ENCODE data around the gene KCNK6. TPM values are rescaled to one million over a fixed set of nuclear protein-coding genes. Genes with fewer than 3 reads are reported as not detected.

Gene KCNK6
- total RNA-seq, 1 experiment from 2014 or later, result 5.3 TPM

DNA sequence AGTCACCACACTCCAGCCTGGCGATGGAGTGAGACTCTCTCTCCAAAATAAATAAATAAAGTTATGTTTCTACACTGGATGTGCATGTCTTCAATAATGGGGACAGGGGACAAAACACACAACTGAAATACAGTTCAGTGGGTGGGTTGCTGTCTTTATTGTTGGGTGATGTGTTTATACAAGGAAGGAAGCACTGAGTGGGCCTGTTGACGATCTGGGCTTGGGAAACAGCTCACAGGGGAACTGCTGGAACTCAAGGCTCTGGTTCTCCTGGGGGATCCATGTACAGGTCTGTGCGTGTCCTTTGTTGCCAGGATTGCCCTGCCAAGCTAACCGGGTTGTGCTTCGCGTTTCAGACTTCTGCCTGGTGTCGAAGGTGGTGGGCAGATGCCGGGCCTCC lies 36.4 kb upstream of the KCNK6 start:
- peaks cover 6% of the 10 kb centered on the region for H3K4me1 Mint-ChIP-seq (ENCODE audit: insufficient read depth, unreplicated experiment)
- BruUV-seq (replicated peaks), result no TSS peak
- H3K9me3 Mint-ChIP-seq (ENCODE audit: unreplicated experiment), result no peaks in the 10 kb centered on the region
- DNase-seq (ENCODE audit: unreplicated experiment), result no peak
- TF ChIP-seq, protein P1, sequence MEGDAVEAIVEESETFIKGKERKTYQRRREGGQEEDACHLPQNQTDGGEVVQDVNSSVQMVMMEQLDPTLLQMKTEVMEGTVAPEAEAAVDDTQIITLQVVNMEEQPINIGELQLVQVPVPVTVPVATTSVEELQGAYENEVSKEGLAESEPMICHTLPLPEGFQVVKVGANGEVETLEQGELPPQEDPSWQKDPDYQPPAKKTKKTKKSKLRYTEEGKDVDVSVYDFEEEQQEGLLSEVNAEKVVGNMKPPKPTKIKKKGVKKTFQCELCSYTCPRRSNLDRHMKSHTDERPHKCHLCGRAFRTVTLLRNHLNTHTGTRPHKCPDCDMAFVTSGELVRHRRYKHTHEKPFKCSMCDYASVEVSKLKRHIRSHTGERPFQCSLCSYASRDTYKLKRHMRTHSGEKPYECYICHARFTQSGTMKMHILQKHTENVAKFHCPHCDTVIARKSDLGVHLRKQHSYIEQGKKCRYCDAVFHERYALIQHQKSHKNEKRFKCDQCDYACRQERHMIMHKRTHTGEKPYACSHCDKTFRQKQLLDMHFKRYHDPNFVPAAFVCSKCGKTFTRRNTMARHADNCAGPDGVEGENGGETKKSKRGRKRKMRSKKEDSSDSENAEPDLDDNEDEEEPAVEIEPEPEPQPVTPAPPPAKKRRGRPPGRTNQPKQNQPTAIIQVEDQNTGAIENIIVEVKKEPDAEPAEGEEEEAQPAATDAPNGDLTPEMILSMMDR (IDR thresholded peaks at IDR 0.05; ENCODE audit: unreplicated experiment), result no peak
- POLR2A ChIA-PET, result interaction anchor here (0.7 to 10.4 kb wide), 2 partner anchors 17 to 20 kb away, joined by 3 to 82 read pairs; partner anchors contain the start of genes C19orf33 and SPINT2
- no peaks in the 10 kb centered on the region for H3K27me3 Mint-ChIP-seq (ENCODE audit: insufficient read depth, unreplicated experiment)
- no peak overlapping the region for H3K27ac Mint-ChIP-seq (ENCODE audit: low read depth, unreplicated experiment)
- no peak overlapping the region for H3K4me3 Mint-ChIP-seq (ENCODE audit: unreplicated experiment)
- H3K36me3 Mint-ChIP-seq (ENCODE audit: insufficient read depth, unreplicated experiment), result peaks cover 50% of the 10 kb centered on the region
- intact Hi-C loops (cut with micrococcal nuclease), result no loop called here
- CTCF ChIA-PET, result interaction anchor here (0.6 to 1.0 kb wide), 2 partner anchors 52 to 400 kb away, joined by 5 to 6 read pairs; partner anchors contain the start of gene CATSPERG

GRCh38 chr19:38284422-38284821 lies 35.2 kb upstream of the KCNK6 start:
- POLR2A ChIA-PET, result interaction anchor here (1.1 to 10.4 kb wide), 3 partner anchors 8 to 19 kb away, joined by 3 to 82 read pairs (median 6); partner anchors contain the start of genes C19orf33 and SPINT2
- CTCF ChIA-PET, result interaction anchor here (1.0 kb wide), 1 partner anchor 21 kb away, joined by 3 read pairs; no protein-coding TSS in a partner anchor
- H3K36me3 Mint-ChIP-seq (ENCODE audit: insufficient read depth, unreplicated experiment), result peaks cover 61% of the 10 kb centered on the region

GRCh38 chr19:38285567-38285966 lies 34.1 kb upstream of the KCNK6 start:
- POLR2A ChIA-PET, result interaction anchor here (1.1 to 10.4 kb wide), 4 partner anchors 9 to 19 kb away, joined by 3 to 82 read pairs (median 6); partner anchors contain the start of genes C19orf33 and SPINT2
- Mint-ChIP-seq H3K27ac (ENCODE audit: low read depth, unreplicated experiment) (no peak overlapping the region), H3K9me3 (ENCODE audit: unreplicated experiment) (no peaks in the 10 kb centered on the region), H3K4me1 (ENCODE audit: insufficient read depth, unreplicated experiment) (peaks cover 10% of the 10 kb centered on the region), H3K4me3 (ENCODE audit: unreplicated experiment) (no peak overlapping the region), H3K27me3 (ENCODE audit: insufficient read depth, unreplicated experiment) (no peaks in the 10 kb centered on the region), H3K36me3 (ENCODE audit: insufficient read depth, unreplicated experiment) (peaks cover 66% of the 10 kb centered on the region)
- CTCF ChIA-PET, result interaction anchor here (0.5 to 0.7 kb wide), 2 partner anchors 10 to 98 kb away, joined by 3 to 4 read pairs; no protein-coding TSS in a partner anchor
- intact Hi-C loops (cut with micrococcal nuclease), result no loop called here
- TF ChIP-seq, protein P1 (IDR thresholded peaks at IDR 0.05; ENCODE audit: unreplicated experiment), result no peak
- DNase-seq (ENCODE audit: unreplicated experiment), result no peak
- BruUV-seq (replicated peaks), result no TSS peak

More at GRCh38 chr19:38284422-38284821, 35.2 kb upstream of the KCNK6 start:
- no peak for DNase-seq (ENCODE audit: unreplicated experiment)
- H3K27me3 Mint-ChIP-seq (ENCODE audit: insufficient read depth, unreplicated experiment), result no peaks in the 10 kb centered on the region
- H3K27ac Mint-ChIP-seq (ENCODE audit: low read depth, unreplicated experiment), result no peak overlapping the region
- no peak overlapping the region for H3K4me3 Mint-ChIP-seq (ENCODE audit: unreplicated experiment)
- BruUV-seq (replicated peaks), result no TSS peak
- peaks cover 6% of the 10 kb centered on the region for H3K4me1 Mint-ChIP-seq (ENCODE audit: insufficient read depth, unreplicated experiment)
- TF ChIP-seq, protein P1 (IDR thresholded peaks at IDR 0.05; ENCODE audit: unreplicated experiment), result no peak
- intact Hi-C loops (cut with micrococcal nuclease), result no loop called here
- H3K9me3 Mint-ChIP-seq (ENCODE audit: unreplicated experiment), result no peaks in the 10 kb centered on the region

DNA sequence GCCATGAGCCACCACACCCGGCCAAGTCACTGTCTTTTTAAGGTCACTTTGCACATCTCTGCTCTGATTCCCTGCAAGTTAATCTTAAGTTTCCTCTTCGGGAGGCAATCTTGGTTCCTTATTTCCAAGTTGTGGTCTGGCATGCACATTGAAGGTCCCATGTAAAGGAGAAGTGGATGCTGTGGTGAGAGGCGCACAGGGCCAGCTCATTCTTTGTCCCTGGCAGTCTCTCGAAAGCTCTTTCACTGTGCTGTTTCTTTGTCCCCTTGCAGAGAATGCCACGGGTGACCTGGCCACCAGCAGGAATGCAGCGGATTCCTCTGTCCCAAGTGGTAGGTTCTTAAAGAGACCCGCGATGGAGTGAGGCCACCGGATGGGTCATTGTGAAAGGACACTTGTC lies 32.0 kb upstream of the KCNK6 start:
- H3K4me1 Mint-ChIP-seq (ENCODE audit: insufficient read depth, unreplicated experiment), result peaks cover 11% of the 10 kb centered on the region
- DNase-seq (ENCODE audit: unreplicated experiment), result no peak
- no peak overlapping the region for H3K4me3 Mint-ChIP-seq (ENCODE audit: unreplicated experiment)
- no TSS peak for BruUV-seq (replicated peaks)
- TF ChIP-seq, protein P1 (IDR thresholded peaks at IDR 0.05; ENCODE audit: unreplicated experiment), result no peak
- ChIA-PET CTCF (interaction anchor here (0.9 to 1.8 kb wide), 2 partner anchors 10 to 44 kb away, joined by 3 to 7 read pairs; no protein-coding TSS in a partner anchor), POLR2A (interaction anchor here (10.4 kb wide), 1 partner anchor 21 kb away, joined by 82 read pairs; the partner anchor contains the start of gene SPINT2)
- H3K9me3 Mint-ChIP-seq (ENCODE audit: unreplicated experiment), result no peaks in the 10 kb centered on the region
- peaks cover 72% of the 10 kb centered on the region for H3K36me3 Mint-ChIP-seq (ENCODE audit: insufficient read depth, unreplicated experiment)
- no peaks in the 10 kb centered on the region for H3K27me3 Mint-ChIP-seq (ENCODE audit: insufficient read depth, unreplicated experiment)
- H3K27ac Mint-ChIP-seq (ENCODE audit: low read depth, unreplicated experiment), result no peak overlapping the region
- intact Hi-C loops (cut with micrococcal nuclease), result no loop called here

Data from MCF 10A (cell line).